DMS 273 treated with DMSO at 0.1 percent for 48 hours (cell line): ENCODE measurements around the gene TRABD2B.

Experiments
- DNase-seq: peaks from one replicate; lab custom pipeline; 2025; lab: John Stamatoyannopoulos, UW

TRABD2B gene

DNA sequence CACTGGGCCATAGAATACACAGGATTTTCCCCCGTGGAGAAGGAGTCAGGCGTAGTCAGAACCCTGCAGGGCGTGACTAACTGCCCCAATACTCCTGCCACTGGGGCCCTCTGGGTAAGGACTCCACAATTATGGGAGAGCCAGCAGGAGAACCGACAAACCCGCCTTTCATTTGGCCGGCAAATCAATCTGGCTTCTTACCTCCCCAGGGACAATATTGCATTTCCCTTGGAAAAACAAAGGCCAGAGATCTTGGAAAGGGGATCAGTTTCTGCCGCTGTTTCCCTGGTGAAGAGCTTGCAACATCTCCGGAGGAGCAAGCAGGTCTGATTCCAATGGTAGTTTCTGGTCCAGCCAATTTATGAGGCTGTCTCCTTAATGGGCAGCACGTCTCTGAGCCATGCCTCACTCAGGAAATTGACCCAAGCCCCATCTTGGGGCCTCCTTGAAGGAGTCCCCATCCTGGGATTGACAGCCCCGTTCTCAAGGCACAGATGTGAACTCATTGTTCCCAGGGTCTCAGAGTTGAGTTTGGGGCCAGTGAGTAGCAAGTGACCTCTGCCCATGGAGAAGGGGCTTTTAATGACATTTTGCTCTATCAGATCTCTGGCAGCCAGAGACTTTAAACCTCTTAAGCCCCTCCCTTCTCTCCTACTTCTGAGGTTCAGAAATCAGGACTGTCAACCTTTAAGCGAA lies 4.3 kb downstream of the TRABD2B start:
- DNase-seq: no peak

DNA sequence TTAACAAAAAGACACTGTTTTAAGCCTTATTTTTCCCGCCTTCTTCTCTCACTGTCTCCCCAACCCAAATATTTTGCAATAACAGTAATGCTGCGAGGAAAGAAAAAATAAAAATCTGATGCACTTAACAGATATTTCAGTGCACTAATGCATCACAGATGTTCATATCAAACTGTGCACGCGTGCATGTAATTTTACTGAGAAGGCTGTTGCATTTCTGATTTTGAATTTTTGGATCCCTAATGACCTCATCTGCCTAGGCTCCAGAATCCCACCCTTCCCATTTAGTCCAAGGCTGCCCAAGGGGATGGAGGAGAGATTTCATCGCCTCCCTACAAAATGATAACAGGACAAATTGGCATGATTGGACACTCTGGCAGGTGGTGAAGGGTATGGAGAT lies 5.5 kb downstream of the TRABD2B start:
- no peak for DNase-seq

DNA sequence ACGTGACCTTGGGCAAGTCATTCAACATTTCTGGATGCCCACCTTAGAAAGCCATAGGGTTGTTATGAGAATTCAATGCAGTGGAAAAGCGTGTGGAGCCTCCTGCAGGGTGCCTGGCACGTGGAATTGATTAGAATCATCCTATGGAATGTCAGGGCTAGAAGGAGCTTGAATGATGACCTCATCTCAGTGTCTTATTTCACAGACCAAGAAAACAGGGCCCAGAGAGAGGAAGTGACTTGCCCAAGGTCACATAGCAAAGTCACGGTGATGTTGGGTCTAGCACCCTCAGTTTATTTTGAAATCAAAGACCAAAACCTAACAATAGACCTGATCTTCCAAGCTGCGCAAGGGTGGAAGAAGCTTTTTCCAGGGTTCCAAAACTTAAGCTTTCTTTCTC lies 6.0 kb downstream of the TRABD2B start:
- DNase-seq: no peak

DNA sequence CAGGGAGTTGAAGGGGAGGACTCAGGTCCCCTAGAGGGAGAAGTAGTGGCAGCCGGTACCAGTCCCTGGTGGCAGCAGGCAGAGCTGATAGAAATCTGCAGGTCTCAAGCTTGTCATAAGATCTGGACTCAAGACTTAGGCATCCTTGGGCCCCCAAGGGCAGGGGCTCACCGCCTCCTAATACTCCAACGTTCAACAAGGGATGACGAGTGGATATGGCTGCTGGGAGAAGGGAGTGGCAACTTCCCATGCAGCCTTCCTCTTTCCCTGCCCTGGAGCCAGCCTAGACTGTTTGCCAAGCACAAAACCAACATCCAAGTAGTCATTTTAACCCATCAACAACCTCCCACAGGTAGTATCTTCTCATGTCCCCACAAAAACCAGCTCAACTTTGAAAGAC lies 6.9 kb downstream of the TRABD2B start:
- no peak for DNase-seq

DNA sequence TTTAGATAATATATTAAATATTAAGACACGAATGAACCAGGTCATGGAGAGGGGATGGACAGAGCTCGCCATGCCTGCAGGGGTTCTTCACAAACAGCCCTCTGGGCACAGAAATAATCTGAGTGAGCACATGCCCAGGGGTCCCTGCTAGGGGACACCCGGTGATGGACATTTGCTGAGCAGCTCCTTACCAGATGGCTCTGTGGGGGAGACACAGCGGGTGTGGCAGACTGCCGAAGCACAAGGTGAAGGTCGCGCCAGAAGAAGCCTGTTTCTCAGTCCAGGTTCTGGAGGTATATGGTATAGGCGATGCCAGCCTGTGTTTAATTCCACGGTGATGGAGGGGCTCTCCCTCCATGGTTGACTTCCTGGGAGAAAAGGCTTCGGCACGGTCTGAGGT lies 9.6 kb downstream of the TRABD2B start:
- DNase-seq: no peak

DNA sequence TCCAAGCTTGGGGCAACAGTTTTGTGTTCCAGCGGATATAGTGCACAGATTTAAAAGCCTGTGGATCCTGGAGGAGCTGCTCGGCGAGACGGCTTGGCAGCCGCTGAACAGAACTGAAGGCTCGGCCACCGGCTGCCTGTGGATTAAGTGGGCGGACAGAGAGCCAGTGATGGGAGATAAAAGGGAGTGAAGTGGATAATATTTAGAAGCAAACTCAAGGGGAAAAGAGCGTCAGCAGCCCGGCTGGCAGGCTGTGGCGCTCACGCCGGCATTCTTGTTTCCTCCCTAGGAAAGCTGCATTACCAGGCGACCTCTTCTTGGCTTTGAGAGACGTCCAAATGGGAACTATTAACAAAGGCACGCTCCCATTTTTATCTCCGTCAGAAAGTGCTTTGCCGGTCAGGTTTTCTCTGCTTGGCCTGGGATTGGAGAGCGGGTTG lies 10.4 kb downstream of the TRABD2B start:
- DNase-seq: no peak

DNA sequence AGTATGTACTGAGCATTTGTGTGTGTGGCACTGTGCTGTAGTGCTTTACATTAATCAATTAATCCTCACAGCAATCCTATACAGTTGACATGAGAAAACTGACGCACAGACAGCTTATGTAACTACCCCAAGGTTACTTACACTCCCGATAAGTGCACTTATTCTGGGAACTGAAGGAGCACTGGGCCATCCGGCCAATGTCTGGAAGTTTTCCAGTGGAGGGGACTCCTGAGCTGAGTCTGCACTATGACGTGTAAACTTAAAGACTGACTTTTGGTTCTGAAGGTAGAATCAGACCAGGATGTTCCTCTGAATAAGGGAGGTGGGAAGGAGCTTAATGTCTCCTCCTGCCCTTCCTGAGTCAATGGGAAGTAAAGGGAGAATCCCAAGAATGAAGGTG lies 12.2 kb downstream of the TRABD2B start:
- DNase-seq: no peak

DNA sequence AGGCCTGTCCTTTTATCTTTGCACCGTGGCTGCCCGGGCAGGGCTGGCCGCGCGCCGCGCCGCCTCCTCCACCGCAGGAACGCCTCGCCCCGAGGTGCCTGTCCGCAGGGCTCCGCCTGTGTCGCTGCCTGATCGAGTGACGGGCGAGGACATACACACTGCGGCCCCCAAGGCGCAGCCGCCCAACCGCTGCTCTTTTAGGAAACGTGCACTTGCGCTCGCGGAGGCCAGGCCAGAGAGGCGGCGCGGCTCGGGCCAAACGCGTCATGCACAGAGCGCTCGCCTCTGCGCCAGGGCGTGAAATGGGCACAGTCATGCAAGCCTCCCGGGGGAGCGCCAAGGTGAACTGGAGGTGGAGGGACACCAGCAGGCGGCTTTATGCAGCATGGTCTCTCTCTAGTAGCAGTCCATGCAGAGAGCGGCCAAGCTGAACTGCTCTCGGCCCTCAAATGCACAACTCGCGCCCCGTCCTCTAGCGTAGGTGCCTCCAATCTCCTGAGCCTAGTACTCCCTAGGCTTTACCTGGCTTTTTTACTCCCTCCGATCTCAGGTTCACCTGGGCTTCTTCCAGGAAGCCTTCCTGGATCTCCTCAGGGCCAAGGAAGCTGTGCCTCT lies 12.9 kb downstream of the TRABD2B start:
- no peak for DNase-seq

DNA sequence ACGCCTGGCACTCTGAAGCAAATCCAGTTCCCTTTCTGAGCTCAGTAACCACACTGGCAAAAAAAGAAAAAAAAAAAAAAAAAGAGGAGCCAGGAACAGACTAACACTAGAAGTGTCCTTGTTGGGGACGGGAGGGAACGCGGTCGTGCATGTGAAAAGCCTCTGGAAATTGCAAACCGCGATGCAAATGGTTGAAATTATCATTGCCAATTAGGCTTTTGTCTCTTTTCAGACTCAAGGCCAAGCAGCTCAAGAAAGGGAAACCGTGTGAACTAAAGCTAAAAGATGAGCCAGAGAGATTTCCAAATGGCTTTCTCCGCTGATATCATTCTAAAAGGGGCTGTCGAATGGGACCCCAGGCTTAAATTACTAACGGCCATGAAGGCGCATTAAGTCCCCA lies 13.5 kb downstream of the TRABD2B start:
- no peak for DNase-seq

DNA sequence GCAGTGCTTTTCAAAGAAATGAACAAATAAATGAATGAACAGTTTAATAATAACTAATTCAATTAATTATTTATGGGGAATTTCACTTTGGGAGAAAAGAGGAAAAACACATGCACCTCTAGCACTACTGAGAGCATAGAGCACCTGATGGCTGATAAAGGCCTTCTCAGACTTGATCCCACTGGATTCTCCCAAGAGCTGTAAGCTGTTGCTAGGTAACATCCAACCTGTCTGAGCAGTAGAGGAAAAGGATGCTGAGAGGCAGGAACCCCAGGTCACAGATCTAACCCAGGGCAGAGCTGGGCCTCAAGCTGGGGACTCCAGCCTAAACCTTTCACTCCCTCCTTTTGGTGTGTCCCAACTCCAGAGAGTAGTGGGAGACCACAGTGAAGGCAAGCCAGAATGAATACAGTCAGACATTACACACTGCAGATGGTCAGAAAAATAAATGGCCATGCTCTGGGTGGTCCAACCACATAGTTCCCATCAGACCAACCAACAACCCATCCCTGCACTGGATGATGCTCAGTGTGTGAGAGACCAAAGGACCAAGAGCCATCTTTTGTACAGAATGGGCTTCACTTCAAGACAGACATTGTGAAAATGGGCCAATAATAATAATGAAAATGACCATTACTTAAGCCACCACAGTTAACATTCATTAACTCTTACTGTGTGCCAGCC lies 15.4 kb downstream of the TRABD2B start:
- DNase-seq: no peak

DNA sequence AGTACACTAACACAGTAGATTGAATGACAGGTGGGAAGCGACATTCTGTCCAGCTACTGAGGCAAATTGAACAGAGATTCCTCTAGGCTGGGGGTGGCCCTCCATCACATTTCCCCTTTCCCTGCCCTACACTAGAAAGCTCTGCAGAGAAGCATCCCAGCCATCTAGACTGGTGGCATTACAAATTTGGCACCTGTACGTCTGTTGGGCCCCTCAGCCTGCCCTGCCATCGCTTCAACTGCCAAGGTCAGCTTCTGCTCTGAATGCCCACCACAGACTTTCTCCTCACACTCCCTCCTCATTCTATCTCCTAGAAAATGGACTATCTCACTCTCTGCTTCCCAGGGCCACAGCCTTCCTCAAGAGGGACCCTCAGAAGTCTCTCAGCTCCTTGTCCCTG lies 16.7 kb downstream of the TRABD2B start:
- no peak for DNase-seq

DNA sequence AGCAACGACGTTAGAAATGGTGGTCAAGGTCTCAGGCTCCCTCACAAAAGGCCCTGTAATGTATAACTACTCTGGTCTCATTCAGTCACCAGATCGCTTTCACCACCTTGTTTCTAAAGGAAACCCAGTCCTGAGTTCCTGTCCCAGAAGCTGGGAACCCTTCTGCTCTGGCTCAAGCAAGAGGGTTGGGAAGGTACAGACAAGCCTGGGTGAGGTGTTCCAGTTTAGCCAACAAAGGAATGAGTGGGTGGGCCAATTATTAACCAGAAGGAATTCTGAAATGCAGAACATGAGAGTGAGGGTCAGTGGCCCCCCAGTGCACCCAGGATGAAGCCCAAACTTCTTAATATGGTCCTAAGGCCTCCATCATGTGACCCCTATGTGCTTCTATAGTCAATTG lies 17.5 kb downstream of the TRABD2B start:
- DNase-seq: no peak

DNA sequence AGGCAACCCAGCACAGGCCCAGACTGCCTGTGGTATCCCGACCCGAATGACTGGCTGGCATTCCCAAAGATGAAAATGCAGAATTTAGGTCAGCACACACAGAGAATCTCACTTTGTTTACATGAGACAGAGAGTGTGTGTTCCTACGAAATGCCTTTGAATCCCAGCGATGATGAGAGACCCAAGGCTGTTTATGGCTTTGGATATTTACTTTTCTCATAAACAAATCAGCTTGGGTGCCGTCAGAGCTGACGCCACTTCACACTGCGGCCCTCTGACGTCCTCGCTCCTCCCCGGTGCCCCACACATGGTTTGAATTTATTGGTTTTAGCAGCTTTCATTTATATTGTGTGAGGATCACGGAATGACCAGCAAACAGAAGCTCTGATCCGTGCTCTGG lies 18.7 kb downstream of the TRABD2B start:
- no peak for DNase-seq

DNA sequence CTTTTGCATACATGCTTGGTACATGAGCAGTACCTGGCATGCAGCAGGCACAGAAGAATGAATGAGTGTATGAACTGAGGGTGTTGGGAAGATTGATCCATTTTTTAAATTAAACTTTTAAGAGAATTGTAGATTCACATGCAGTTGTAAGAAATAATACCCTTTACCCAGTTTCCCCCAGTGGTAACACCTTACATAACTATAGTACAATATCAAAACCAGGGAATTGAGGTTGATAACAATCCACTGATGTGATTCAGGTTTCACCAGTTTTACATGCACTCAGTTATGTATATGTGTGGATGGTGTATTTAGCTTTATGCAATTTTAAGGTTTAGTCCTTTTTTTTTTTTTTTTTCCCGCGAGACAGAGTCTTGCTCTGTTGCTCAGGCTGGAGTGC lies 20.5 kb downstream of the TRABD2B start:
- no peak for DNase-seq

DNA sequence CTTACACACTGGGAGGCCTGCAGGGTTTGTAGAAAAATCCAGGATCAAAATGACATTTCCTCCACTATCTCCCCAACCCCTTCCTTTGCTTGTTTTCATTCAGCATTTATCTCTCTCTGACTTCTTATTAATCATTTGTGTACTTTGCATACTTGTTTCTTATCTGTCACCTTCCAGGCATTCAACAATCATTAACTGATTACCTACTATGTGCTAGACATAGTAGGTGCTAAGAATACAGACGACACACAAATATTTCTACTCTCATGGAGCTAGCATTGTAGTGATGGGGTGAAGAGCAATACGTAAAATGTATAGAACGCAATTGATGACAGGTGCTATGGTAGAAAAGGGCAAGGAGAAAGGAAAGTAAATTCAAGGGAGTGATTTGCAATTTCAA lies 20.9 kb downstream of the TRABD2B start:
- no peak for DNase-seq

DNA sequence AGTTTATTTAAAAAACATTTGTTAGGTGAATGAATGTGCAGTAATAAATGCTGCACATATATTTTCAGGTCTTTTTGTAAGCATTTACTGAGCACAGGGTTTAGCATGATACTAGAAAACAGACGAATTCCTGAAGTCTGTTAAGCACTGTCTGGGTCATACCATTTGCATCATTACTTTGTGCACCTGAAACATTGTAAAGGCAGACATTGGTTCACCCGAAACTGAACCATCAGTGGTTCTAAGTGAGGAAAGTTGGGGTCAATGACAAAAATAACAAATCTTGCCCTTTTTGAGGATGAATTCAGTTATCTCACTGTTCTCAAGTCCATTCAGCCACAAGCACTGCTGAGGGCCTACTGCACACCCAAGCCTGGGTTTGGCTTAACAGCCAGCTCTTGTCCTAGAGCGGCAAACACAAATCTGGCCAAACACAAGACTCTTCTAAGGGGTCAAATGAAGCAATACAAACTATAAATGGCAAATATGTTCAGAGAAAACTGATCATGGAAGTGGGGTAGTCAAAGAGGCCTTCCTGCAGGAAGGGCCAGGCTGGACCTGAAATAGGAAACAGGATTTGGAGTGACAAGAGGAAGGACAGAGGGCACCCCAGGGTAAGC lies 21.8 kb downstream of the TRABD2B start:
- DNase-seq: no peak

DNA sequence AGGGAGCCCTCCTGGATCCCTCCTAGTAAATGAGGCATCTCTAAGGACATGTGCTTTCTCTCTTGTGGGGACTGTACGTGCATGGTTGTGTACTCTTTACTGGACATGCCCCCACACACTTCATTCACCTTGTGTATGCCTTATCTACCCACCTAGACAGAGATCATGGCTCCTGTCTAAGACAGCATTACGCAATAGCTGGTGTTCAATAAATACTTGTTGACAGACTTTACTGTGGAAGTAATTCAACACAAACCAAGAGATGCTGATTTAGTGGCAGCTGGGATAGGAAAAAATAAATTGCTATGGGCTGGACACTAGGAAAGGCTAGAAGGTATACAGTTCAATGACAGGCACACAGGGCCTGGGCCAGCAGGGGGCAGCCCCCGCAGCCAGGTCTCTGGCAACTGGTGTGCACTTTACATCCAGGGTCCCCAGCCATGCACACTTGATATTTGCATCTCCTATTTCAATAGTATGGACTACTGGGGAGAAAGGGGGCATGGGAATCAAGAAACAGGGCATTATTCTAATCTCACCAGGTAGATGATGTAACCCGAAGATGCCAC lies 24.2 kb downstream of the TRABD2B start:
- DNase-seq: no peak

DNA sequence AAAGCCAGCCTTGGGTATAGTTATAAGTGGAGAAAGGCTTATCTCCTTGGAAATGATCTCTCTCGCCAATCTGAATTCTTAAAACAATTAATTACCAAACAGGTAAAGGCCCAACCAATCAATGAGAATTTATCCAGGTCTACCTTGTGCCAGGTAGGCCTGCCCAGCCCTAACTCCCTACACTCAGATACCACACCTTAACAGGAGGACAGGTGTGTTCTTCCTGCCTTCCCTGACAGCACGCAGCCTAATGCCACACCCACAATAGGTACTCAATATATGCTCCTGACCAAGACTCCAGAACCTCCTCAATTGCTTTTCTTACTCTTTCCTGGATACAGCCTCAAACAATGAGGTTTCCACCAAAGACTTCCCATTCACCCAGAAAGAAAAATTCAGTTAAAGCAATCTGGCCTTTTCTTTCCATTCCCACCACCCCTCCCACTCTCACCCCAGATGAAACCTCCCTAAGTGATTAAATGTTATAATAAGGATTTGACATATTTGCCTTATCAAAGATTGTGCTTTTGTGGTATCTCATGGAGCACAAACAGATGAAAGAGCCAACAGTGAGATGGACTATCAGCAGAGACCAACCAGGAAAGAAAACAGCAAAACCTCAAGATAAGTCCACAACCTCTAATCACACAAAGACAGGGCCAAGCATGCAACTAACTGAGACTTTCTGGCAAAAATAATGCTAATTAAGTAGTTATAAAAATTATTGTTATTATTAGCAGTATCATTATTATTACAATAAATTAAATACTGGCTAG lies 25.6 kb downstream of the TRABD2B start:
- no peak for DNase-seq

DNA sequence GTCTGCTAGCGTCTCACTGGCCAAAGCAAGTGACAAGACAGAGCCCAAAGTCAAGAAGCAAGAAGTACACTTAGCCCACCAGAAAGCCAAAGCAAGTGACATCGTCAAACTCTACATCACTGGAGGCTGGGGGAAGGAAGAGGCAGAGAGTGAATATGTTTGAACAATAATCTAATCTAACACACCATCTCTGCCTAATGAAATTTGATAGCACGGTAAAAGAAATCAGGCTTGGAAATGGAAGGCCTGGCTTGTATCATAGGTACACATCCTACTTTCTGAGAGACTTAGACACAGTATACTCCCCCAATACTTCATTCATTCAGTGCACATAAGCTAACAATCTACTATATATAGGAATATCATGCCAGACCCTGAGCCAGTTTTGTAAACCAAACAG lies 26.3 kb downstream of the TRABD2B start:
- DNase-seq: no peak

DNA sequence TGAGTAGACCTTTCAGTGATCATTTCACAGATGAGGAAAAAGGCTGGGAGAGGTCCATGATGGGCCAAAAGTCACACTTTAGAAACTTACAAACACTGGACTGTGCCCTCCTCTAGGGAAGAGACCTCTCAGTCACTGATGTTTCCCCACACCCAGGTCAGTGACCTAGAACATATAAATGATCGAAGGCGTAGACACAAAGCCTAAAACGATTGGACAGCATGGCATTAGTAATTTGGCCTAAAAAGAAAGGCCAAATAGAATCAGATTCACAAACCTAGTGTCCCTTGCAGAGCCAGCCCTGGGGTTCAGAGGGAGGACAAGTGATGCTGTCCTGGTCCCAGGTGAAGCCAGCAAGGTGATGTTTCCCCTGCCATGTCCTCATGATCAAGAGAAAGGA lies 27.7 kb downstream of the TRABD2B start:
- DNase-seq: no peak

DNA sequence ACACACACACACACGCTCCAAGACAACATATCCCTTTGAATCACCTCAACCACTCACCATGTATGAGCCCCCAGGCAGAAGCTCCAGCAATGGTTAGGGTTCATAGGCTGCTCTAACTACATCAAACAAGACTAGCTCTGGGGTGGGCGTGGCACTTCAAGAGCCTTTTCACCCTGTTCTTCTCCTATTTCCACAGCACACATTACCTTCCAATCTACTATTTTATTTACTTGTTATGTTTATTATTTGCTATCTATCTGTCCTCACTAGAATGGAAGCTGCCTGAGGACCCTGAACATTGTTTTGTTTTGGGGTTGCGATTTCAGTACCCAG lies 28.7 kb downstream of the TRABD2B start:
- DNase-seq: no peak
